Activated naive CD4-positive, alpha-beta T cell treated with anti-CD3 and anti-CD28 coated beads for 36 hours (primary cell): Measurements from ENCODE around the gene RETREG3. TPM values are rescaled to one million over a fixed set of nuclear protein-coding genes. Genes with fewer than 3 reads are reported as not detected.
"Not testable (repeated sequence)": the region's sequence is repeated elsewhere in the genome, so short reads cannot be mapped to it uniquely, and the experiment has no call there.

ENCODE experiments used
- CTCF ChIA-PET: fragments of 350-600 bp; sonication (Branson Sonifier 250); formaldehyde crosslinking; loops from one replicate; lab custom pipeline; 2021; ENCODE audit warnings: antibody characterized with exemption; lab: Charles Lee
- DNase-seq: peaks from one replicate; pipeline ENCODE4 v3.0.0-alpha.2; 2020
- H3K27ac Mint-ChIP-seq: one replicate; pipeline ENCODE4 v1.8.0; 2021; ENCODE audit warnings: mild to moderate bottlenecking, mixed read lengths
- H3K27me3 Mint-ChIP-seq: one replicate; pipeline ENCODE4 v1.8.0; 2021; ENCODE audit warnings: low read depth, mixed read lengths
- H3K36me3 Mint-ChIP-seq: one replicate; pipeline ENCODE4 v1.8.0; 2021; ENCODE audit warnings: low read depth, mixed read lengths
- H3K4me1 Mint-ChIP-seq: one replicate; pipeline ENCODE4 v1.8.0; 2021; ENCODE audit warnings: low read depth, mixed read lengths
- H3K4me3 Mint-ChIP-seq: one replicate; pipeline ENCODE4 v1.8.0; 2021; ENCODE audit warnings: mild to moderate bottlenecking, moderate library complexity, mixed read lengths
- H3K9me3 Mint-ChIP-seq: one replicate; pipeline ENCODE4 v1.8.0; 2021; ENCODE audit warnings: mixed read lengths
- intact Hi-C: fragments of 100-400 bp; cut with micrococcal nuclease; formaldehyde crosslinking; loops from one replicate; pipeline ENCODE4 v1.15.1; 2023
- total RNA-seq, 2 experiments: library from RNA; stranded (reverse); gene quantifications; one replicate each; pipeline ENCODE4 v1.2.3, GENCODE V29; 2021

The RETREG3 gene
- total RNA-seq, 2 experiments from 2014 or later = 28.6 to 33.5 TPM

- not testable (repeated sequence) for H3K27ac Mint-ChIP-seq
Measured at GRCh38 chr17:42545755-42546505, 63.2 kb downstream of the RETREG3 start.

GRCh38 chr17:42544874-42545283 is 64.3 kb downstream of the RETREG3 start:
- intact Hi-C loops = no loop called here
- H3K4me1 Mint-ChIP-seq = peaks cover 25% of the 10 kb centered on the region
- no peak overlapping the region for H3K27ac Mint-ChIP-seq
- DNase-seq = no peak
- H3K4me3 Mint-ChIP-seq = no peak overlapping the region
- H3K9me3 Mint-ChIP-seq = no peaks in the 10 kb centered on the region
- H3K27me3 Mint-ChIP-seq = no peaks in the 10 kb centered on the region
- CTCF ChIA-PET = no interaction called here
- peaks cover 6% of the 10 kb centered on the region for H3K36me3 Mint-ChIP-seq

More at GRCh38 chr17:42545755-42546505, 63.2 kb downstream of the RETREG3 start:
- H3K27me3 Mint-ChIP-seq, H3K4me3 Mint-ChIP-seq, DNase-seq, intact Hi-C loops, H3K9me3 Mint-ChIP-seq, H3K36me3 Mint-ChIP-seq: not testable (repeated sequence)
- CTCF ChIA-PET = interaction anchor here (0.6 to 0.8 kb wide), 2 partner anchors 19 to 22 kb away, joined by 3 to 4 read pairs; no protein-coding TSS in a partner anchor
- H3K4me1 Mint-ChIP-seq = peaks cover 17% of the 10 kb centered on the region

- Mint-ChIP-seq H3K9me3 (no peaks in the 10 kb centered on the region), H3K36me3 (peaks cover 11% of the 10 kb centered on the region), H3K27ac (no peak overlapping the region), H3K4me3 (no peak overlapping the region), H3K4me1 (peaks cover 20% of the 10 kb centered on the region), H3K27me3 (no peaks in the 10 kb centered on the region)
- CTCF ChIA-PET = interaction anchor here (0.6 kb wide), 1 partner anchor 39 kb away, joined by 3 read pairs; no protein-coding TSS in a partner anchor
- DNase-seq = no peak
- intact Hi-C loops = no loop called here
Measured at GRCh38 chr17:42543190-42544079, 65.7 kb downstream of the RETREG3 start.

DNA sequence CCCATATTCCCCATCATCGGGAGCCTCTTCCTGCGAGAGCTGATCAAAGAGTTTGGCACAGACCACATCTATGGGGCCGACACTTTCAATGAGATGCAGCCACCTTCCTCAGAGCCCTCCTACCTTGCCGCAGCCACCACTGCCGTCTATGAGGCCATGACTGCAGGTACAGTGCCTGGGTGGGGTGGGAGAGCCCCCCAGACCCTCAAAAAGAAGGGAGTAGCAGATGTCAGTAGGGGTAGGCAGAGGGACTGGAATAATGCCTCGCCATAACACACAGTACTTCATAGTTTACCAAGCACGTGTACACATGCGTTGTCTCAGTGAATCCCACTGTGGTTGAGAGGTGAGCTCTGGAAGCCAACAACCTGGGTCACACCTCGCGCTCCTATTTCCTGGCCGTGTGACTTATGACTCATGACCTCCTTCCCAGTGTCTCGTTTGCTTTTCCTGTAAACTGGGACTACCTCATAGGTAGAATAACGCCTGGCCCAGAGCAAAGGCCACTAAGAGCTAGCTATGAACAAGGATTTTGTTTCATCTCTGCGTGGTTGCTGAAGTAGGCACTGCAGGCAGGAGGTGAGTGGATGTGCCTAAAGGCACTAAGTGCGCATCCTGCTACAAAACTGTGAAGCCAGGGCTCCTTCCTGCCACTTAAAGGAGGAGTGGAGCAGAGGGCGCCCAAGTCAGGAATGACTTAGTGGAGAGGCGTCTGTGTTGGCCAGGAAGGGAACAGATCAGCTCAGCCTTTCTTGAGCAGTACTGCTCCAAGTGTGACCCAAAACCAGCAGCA is 67.9 kb downstream of the RETREG3 start:
- peak; percentile 71 for DNase-seq
- intact Hi-C loops = no loop called here
- Mint-ChIP-seq H3K9me3 (no peaks in the 10 kb centered on the region), H3K4me1 (peaks cover 35% of the 10 kb centered on the region), H3K27ac (peak overlapping the region; percentile 66), H3K4me3 (no peak overlapping the region), H3K27me3 (no peaks in the 10 kb centered on the region), H3K36me3 (peaks cover 14% of the 10 kb centered on the region)
- CTCF ChIA-PET = interaction anchor here (0.6 to 1.5 kb wide), 6 partner anchors 11 to 1940 kb away, joined by 3 to 7 read pairs (median 5); no protein-coding TSS in a partner anchor

GRCh38 chr17:42540558-42540957 is 68.6 kb downstream of the RETREG3 start:
- Mint-ChIP-seq H3K36me3 (peaks cover 14% of the 10 kb centered on the region), H3K4me1 (peaks cover 37% of the 10 kb centered on the region), H3K27ac (peak overlapping the region; percentile 66)
- H3K9me3 Mint-ChIP-seq, H3K27me3 Mint-ChIP-seq, intact Hi-C loops, DNase-seq, H3K4me3 Mint-ChIP-seq: not testable (repeated sequence)
- CTCF ChIA-PET = interaction anchor here (0.6 to 1.5 kb wide), 3 partner anchors 10 to 1939 kb away, joined by 6 to 7 read pairs (median 6); no protein-coding TSS in a partner anchor

GRCh38 chr17:42538482-42538881 is 70.7 kb downstream of the RETREG3 start:
- no peak for DNase-seq
- Mint-ChIP-seq H3K36me3 (peaks cover 14% of the 10 kb centered on the region), H3K4me3 (no peak overlapping the region), H3K9me3 (no peaks in the 10 kb centered on the region), H3K27ac (no peak overlapping the region), H3K27me3 (no peaks in the 10 kb centered on the region), H3K4me1 (peaks cover 42% of the 10 kb centered on the region)
- intact Hi-C loops = no loop called here
- CTCF ChIA-PET = interaction anchor here (0.5 to 0.9 kb wide), 2 partner anchors 11 to 201 kb away, joined by 3 to 4 read pairs; no protein-coding TSS in a partner anchor

DNA sequence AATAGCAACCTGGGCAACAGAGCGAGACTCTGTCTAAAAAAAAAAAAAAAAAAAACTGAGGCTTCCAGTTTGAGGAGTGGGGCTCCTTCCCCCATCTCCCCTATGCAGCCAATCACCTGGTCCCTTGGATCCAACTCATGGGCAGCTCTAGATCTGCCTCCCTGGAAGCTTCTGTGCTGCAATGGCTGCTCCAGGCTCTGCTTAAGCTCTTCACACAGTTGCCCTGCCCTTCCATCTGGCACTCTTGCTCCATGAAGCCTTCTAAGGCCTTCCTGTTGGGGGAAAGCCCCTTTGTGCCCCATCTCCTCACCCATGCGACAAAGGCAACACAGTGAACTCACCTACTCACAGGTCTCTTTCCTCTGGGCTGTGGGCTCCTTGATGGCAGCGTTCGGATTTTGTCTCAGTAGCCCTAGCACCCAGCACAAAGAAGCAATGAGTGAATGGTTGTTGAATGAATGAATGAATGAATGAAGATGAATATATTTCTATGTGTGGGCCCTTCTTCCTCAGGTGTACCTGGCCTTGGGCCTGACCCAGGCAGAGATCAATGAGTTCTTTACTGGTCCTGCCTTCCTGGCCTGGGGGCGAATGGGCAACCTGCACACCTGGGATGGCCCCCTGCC is 71.2 kb downstream of the RETREG3 start:
- intact Hi-C loops = no loop called here
- peak overlapping the region; percentile 32 for H3K27ac Mint-ChIP-seq
- peak overlapping the region; percentile 85 for H3K4me3 Mint-ChIP-seq
- DNase-seq = no peak
- CTCF ChIA-PET = interaction anchor here (0.9 kb wide), 1 partner anchor 11 kb away, joined by 5 read pairs; no protein-coding TSS in a partner anchor
- H3K27me3 Mint-ChIP-seq = no peaks in the 10 kb centered on the region
- peaks cover 14% of the 10 kb centered on the region for H3K36me3 Mint-ChIP-seq
- peaks cover 42% of the 10 kb centered on the region for H3K4me1 Mint-ChIP-seq
- H3K9me3 Mint-ChIP-seq = no peaks in the 10 kb centered on the region

GRCh38 chr17:42537156-42537805 is 71.9 kb downstream of the RETREG3 start:
- intact Hi-C loops = no loop called here
- Mint-ChIP-seq H3K27ac (no peak overlapping the region), H3K9me3 (no peaks in the 10 kb centered on the region), H3K36me3 (peaks cover 12% of the 10 kb centered on the region), H3K4me1 (peaks cover 42% of the 10 kb centered on the region), H3K27me3 (no peaks in the 10 kb centered on the region), H3K4me3 (peak overlapping the region; percentile 85)
- no peak for DNase-seq
- CTCF ChIA-PET = interaction anchor here (0.6 to 2.1 kb wide), 5 partner anchors 10 to 62 kb away, joined by 3 to 7 read pairs (median 3); no protein-coding TSS in a partner anchor

DNA sequence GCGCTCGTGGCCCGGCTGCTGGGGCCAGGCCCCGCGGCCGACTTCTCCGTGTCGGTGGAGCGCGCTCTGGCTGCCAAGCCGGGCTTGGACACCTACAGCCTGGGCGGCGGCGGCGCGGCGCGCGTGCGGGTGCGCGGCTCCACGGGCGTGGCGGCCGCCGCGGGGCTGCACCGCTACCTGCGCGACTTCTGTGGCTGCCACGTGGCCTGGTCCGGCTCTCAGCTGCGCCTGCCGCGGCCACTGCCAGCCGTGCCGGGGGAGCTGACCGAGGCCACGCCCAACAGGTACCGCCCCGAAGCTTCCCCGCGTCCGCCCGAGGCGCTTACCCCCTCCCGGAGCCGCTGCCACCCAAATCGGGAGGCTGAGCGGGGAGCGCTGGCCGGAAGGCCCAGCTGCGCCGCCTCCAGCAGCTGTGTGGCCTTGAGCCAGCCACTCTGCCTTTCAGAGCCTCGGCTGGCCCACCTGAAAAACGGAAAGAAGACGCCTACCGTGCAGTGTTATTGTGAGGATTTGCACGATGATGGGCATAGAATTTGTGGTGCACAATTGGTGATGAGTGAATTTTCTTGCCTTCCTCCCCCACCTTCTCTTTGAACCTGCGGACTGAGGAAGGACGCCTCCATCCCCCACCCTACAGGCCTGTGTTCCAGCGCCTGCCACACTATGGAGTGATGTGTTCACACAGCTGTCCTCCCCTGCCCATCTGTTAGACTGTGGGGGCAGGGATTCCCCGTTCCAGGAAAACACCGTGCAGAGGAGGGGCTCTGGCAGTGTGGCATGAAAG is 72.6 kb downstream of the RETREG3 start:
- Mint-ChIP-seq H3K9me3 (no peaks in the 10 kb centered on the region), H3K4me3 (peak overlapping the region; percentile 85), H3K4me1 (peaks cover 44% of the 10 kb centered on the region), H3K36me3 (peaks cover 12% of the 10 kb centered on the region), H3K27me3 (no peaks in the 10 kb centered on the region), H3K27ac (peak overlapping the region; percentile 74)
- intact Hi-C loops = no loop called here
- peak; percentile 80 for DNase-seq
- CTCF ChIA-PET = interaction anchor here (0.6 to 2.1 kb wide), 10 partner anchors 9 to 571 kb away, joined by 3 to 7 read pairs (median 3); partner anchors contain the start of gene PLEKHH3

- H3K4me3 Mint-ChIP-seq = peak within 1 kb of the TSS; percentile 88
- no peaks in the 10 kb centered on the region for H3K9me3 Mint-ChIP-seq
- intact Hi-C loops = no loop called here
- peaks cover 44% of the 10 kb centered on the region for H3K4me1 Mint-ChIP-seq
- peak; percentile 88 for DNase-seq
- peaks cover 12% of the 10 kb centered on the region for H3K36me3 Mint-ChIP-seq
- CTCF ChIA-PET = interaction anchor here (0.7 to 2.1 kb wide), 8 partner anchors 9 to 571 kb away, joined by 3 to 7 read pairs (median 3); partner anchors contain the start of gene PLEKHH3
- H3K27me3 Mint-ChIP-seq = no peaks in the 10 kb centered on the region
- peak within 1 kb of the TSS; percentile 85 for H3K27ac Mint-ChIP-seq
Measured at GRCh38 chr17:42536048-42536371, 73.2 kb downstream of the RETREG3 start, which contains the start of gene NAGLU. Gene NAGLU (plus strand): TSS chr17:42536241. CDS start chr17:42536273, 32 bp downstream.
